GM23338 (cell line): Measurements from ENCODE around the gene CMTM6. TPM values are rescaled to one million over a fixed set of nuclear protein-coding genes. Genes with fewer than 3 reads are reported as not detected.

Experiments used
- ATAC-seq: fragments of 200-7000 bp; cut with Tn5 transposase; 3 replicates; pipeline ENCODE4 v1.9.1; 2020
- DNase-seq: peaks from one replicate; pipeline ENCODE4 v3.0.0-alpha.2; 2015; ENCODE audit warnings: low spot score
- H2AFZ ChIP-seq: fragments of 200-600 bp; sonication (generic); 2 replicates; pipeline ENCODE4 v1.8.0; 2016; ENCODE audit warnings: antibody characterized with exemption, mild to moderate bottlenecking, moderate library complexity
- H3F3A ChIP-seq: fragments of 200-600 bp; sonication (generic); replicated peaks from 2 replicates; pipeline ENCODE4 v1.8.0; 2017; ENCODE audit warnings: antibody characterized with exemption, mixed run types, low read depth
- H3K27ac ChIP-seq: fragments of 200-600 bp; sonication (generic); 2 replicates; pipeline ENCODE4 v1.6.1; 2016; ENCODE audit warnings: low read depth
- H3K27me3 ChIP-seq: fragments of 200-600 bp; sonication (generic); 2 replicates; pipeline ENCODE4 v1.8.0; 2016; ENCODE audit warnings: mild to moderate bottlenecking, mixed run types, moderate library complexity; ENCODE audit not compliant: insufficient read depth
- H3K36me3 ChIP-seq: fragments of 200-600 bp; sonication (generic); 2 replicates; pipeline ENCODE4 v1.8.0; 2016; ENCODE audit warnings: mild to moderate bottlenecking; ENCODE audit not compliant: insufficient read depth
- H3K4me1 ChIP-seq: fragments of 200-600 bp; sonication (generic); 2 replicates; pipeline ENCODE4 v1.8.0; 2016; ENCODE audit warnings: mild to moderate bottlenecking, moderate library complexity; ENCODE audit not compliant: insufficient read depth
- H3K4me2 ChIP-seq: fragments of 200-600 bp; sonication (generic); 2 replicates; pipeline ENCODE4 v1.7.1; 2017; ENCODE audit warnings: mixed run types
- H3K4me3 ChIP-seq: fragments of 200-600 bp; sonication (generic); 2 replicates; pipeline ENCODE4 v1.6.1; 2016; ENCODE audit warnings: mixed run types
- H3K79me2 ChIP-seq: fragments of 200-600 bp; sonication (generic); replicated peaks from 2 replicates; pipeline ENCODE4 v1.8.0; 2017; ENCODE audit warnings: mild to moderate bottlenecking; ENCODE audit not compliant: insufficient read depth
- H3K9me2 ChIP-seq: fragments of 200-600 bp; sonication (generic); 2 replicates; pipeline ENCODE4 v1.8.0; 2017; ENCODE audit not compliant: insufficient read depth
- H4K20me1 ChIP-seq: fragments of 200-600 bp; sonication (generic); replicated peaks from 2 replicates; pipeline ENCODE4 v1.8.0; 2017; ENCODE audit warnings: mild to moderate bottlenecking; ENCODE audit not compliant: insufficient read depth
- H3K27ac Mint-ChIP-seq: 2 replicates; pipeline ENCODE4 v1.8.0; 2020; ENCODE audit warnings: inconsistent platforms, mild to moderate bottlenecking, moderate library complexity, mixed read lengths
- H3K27me3 Mint-ChIP-seq: 3 replicates; pipeline ENCODE4 v1.8.0; 2022; ENCODE audit warnings: low read depth, mild to moderate bottlenecking, moderate library complexity, mixed read lengths, inconsistent platforms; ENCODE audit not compliant: insufficient read depth, poor library complexity
- H3K36me3 Mint-ChIP-seq: 3 replicates; pipeline ENCODE4 v1.8.0; 2021; ENCODE audit warnings: low read depth, mild to moderate bottlenecking, inconsistent platforms, moderate library complexity, mixed read lengths
- H3K4me1 Mint-ChIP-seq: 3 replicates; pipeline ENCODE4 v1.8.0; 2020; ENCODE audit warnings: mild to moderate bottlenecking, inconsistent platforms, mixed read lengths
- H3K4me3 Mint-ChIP-seq: 3 replicates; pipeline ENCODE4 v1.8.0; 2021; ENCODE audit warnings: moderate library complexity, mild to moderate bottlenecking, inconsistent platforms, mixed read lengths
- H3K9me3 Mint-ChIP-seq: 3 replicates; pipeline ENCODE4 v1.8.0; 2020; ENCODE audit warnings: moderate library complexity, mild to moderate bottlenecking, inconsistent platforms, mixed read lengths
- EZH2 ChIP-seq: fragments of 200-600 bp; sonication (generic); IDR thresholded peaks from one replicate; pipeline ENCODE4 v1.8.0; 2017; ENCODE audit warnings: antibody characterized with exemption, mild to moderate bottlenecking, low read depth; ENCODE audit not compliant: unreplicated experiment
- EZH2phosphoT487 ChIP-seq: fragments of 200-600 bp; sonication (generic); IDR thresholded peaks from one replicate; pipeline ENCODE4 v1.8.1; 2018; ENCODE audit warnings: antibody characterized with exemption; ENCODE audit not compliant: unreplicated experiment
- POLR2AphosphoS5 ChIP-seq: IDR thresholded peaks from 2 replicates; pipeline ENCODE4 v1.6.1; 2016; ENCODE audit warnings: antibody characterized with exemption, low read depth
- STAT1 ChIP-seq: IDR thresholded peaks from one replicate; pipeline ENCODE4 v1.6.1; 2016; ENCODE audit warnings: antibody characterized with exemption; ENCODE audit not compliant: unreplicated experiment
- ZNF114 ChIP-seq: fragments of 250-450 bp; sonication (Bioruptor Pico); IDR thresholded peaks from 2 replicates; pipeline ENCODE4 v1.5.0; 2020; ENCODE audit warnings: mild to moderate bottlenecking, moderate library complexity
- ZNF331 ChIP-seq: fragments of 250-450 bp; sonication (Bioruptor Pico); IDR thresholded peaks from 2 replicates; pipeline ENCODE4 v1.5.0; 2020; ENCODE audit warnings: low read depth, mild to moderate bottlenecking, moderate library complexity
- polyA plus RNA-seq: library from polyadenylated mRNA; unstranded; fragments of >200 nt; fragmentation: Nextera tagmentation; extraction: Ambion mirVana; gene quantifications from 2 replicates; pipeline ENCODE4 v1.2.1, GENCODE V29; 2016
- total RNA-seq: library from RNA; depleted of rRNA; stranded (reverse); fragments of >200 nt; shearing (Covaris generic); gene quantifications from 2 replicates; pipeline ENCODE4 v1.2.3, GENCODE V29; 2014
- TF ChIP-seq, protein P1 (sequence below), 2 experiments: fragments of 200-600 bp in 1 of 2; sonication (generic) in 1 of 2; conservative IDR thresholded peaks; 2 replicates each; pipeline versions ENCODE4 v1.5.1 to v1.6.1; 2016 to 2017; ENCODE audit warnings: antibody characterized with exemption in 2 of 2, low read depth in 2 of 2, mild to moderate bottlenecking in 2 of 2, moderate library complexity in 1 of 2
- TF ChIP-seq, protein P2 (sequence below): IDR thresholded peaks from one replicate; pipeline ENCODE4 v1.6.1; 2018; ENCODE audit warnings: antibody characterized with exemption; ENCODE audit not compliant: unreplicated experiment
- TF ChIP-seq, protein P3 (sequence below): fragments of 250-450 bp; sonication (Bioruptor Pico); IDR thresholded peaks from 2 replicates; pipeline ENCODE4 v1.5.0; 2020; ENCODE audit warnings: mild to moderate bottlenecking, moderate library complexity

The CMTM6 gene
- total and polyA plus RNA-seq, 2 experiments from 2014 or later = 42.3 to 123 TPM

DNA sequence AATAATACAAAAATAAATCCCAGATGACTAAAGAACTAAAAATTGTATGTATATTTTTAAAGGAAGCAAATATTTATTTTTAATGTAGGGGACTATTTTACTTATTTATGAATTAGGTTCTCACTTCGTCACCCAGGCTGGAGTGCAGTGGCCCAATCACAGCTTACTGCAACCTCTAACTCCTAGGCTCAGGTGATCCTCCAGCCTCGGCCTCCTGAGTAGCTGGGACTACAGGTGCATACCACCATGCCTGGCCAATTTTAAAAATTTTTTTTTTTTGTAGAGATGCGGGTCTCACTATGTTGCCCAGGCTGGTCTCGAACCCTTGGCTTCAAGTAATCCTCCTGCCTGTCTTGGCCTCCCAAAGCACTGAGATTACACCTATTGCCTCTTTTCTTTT is 68.4 kb downstream of the CMTM6 start:
- Mint-ChIP-seq H3K36me3 (no peaks in the 10 kb centered on the region; the same call in 2 of the 3 replicates), H3K4me3 (no peak overlapping the region), H3K27ac (no peak overlapping the region), H3K9me3 (no peaks in the 10 kb centered on the region), H3K4me1 (peaks cover 16% of the 10 kb centered on the region), H3K27me3 (peaks cover 5% of the 10 kb centered on the region)
- no peak overlapping the region for H3K27ac ChIP-seq
- ATAC-seq = no peak
- no peak overlapping the region for H3K4me3 ChIP-seq
- H2AFZ ChIP-seq = no peak overlapping the region
- no peaks in the 10 kb centered on the region for H3F3A ChIP-seq
- no peak for TF ChIP-seq ZNF114 (CRISPR knock-in tag)
- TF ChIP-seq, protein P1, sequence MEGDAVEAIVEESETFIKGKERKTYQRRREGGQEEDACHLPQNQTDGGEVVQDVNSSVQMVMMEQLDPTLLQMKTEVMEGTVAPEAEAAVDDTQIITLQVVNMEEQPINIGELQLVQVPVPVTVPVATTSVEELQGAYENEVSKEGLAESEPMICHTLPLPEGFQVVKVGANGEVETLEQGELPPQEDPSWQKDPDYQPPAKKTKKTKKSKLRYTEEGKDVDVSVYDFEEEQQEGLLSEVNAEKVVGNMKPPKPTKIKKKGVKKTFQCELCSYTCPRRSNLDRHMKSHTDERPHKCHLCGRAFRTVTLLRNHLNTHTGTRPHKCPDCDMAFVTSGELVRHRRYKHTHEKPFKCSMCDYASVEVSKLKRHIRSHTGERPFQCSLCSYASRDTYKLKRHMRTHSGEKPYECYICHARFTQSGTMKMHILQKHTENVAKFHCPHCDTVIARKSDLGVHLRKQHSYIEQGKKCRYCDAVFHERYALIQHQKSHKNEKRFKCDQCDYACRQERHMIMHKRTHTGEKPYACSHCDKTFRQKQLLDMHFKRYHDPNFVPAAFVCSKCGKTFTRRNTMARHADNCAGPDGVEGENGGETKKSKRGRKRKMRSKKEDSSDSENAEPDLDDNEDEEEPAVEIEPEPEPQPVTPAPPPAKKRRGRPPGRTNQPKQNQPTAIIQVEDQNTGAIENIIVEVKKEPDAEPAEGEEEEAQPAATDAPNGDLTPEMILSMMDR (conservative IDR thresholded peaks at IDR 0.05; ENCODE audit: low read depth in 2 of 2) = no peak
- TF ChIP-seq EZH2phosphoT487 = no peak
- no peak for TF ChIP-seq POLR2AphosphoS5
- no peak for TF ChIP-seq ZNF331 (CRISPR knock-in tag)
- TF ChIP-seq, protein P2, sequence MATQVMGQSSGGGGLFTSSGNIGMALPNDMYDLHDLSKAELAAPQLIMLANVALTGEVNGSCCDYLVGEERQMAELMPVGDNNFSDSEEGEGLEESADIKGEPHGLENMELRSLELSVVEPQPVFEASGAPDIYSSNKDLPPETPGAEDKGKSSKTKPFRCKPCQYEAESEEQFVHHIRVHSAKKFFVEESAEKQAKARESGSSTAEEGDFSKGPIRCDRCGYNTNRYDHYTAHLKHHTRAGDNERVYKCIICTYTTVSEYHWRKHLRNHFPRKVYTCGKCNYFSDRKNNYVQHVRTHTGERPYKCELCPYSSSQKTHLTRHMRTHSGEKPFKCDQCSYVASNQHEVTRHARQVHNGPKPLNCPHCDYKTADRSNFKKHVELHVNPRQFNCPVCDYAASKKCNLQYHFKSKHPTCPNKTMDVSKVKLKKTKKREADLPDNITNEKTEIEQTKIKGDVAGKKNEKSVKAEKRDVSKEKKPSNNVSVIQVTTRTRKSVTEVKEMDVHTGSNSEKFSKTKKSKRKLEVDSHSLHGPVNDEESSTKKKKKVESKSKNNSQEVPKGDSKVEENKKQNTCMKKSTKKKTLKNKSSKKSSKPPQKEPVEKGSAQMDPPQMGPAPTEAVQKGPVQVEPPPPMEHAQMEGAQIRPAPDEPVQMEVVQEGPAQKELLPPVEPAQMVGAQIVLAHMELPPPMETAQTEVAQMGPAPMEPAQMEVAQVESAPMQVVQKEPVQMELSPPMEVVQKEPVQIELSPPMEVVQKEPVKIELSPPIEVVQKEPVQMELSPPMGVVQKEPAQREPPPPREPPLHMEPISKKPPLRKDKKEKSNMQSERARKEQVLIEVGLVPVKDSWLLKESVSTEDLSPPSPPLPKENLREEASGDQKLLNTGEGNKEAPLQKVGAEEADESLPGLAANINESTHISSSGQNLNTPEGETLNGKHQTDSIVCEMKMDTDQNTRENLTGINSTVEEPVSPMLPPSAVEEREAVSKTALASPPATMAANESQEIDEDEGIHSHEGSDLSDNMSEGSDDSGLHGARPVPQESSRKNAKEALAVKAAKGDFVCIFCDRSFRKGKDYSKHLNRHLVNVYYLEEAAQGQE = no peak
- no peak for TF ChIP-seq STAT1
- TF ChIP-seq, protein P3, sequence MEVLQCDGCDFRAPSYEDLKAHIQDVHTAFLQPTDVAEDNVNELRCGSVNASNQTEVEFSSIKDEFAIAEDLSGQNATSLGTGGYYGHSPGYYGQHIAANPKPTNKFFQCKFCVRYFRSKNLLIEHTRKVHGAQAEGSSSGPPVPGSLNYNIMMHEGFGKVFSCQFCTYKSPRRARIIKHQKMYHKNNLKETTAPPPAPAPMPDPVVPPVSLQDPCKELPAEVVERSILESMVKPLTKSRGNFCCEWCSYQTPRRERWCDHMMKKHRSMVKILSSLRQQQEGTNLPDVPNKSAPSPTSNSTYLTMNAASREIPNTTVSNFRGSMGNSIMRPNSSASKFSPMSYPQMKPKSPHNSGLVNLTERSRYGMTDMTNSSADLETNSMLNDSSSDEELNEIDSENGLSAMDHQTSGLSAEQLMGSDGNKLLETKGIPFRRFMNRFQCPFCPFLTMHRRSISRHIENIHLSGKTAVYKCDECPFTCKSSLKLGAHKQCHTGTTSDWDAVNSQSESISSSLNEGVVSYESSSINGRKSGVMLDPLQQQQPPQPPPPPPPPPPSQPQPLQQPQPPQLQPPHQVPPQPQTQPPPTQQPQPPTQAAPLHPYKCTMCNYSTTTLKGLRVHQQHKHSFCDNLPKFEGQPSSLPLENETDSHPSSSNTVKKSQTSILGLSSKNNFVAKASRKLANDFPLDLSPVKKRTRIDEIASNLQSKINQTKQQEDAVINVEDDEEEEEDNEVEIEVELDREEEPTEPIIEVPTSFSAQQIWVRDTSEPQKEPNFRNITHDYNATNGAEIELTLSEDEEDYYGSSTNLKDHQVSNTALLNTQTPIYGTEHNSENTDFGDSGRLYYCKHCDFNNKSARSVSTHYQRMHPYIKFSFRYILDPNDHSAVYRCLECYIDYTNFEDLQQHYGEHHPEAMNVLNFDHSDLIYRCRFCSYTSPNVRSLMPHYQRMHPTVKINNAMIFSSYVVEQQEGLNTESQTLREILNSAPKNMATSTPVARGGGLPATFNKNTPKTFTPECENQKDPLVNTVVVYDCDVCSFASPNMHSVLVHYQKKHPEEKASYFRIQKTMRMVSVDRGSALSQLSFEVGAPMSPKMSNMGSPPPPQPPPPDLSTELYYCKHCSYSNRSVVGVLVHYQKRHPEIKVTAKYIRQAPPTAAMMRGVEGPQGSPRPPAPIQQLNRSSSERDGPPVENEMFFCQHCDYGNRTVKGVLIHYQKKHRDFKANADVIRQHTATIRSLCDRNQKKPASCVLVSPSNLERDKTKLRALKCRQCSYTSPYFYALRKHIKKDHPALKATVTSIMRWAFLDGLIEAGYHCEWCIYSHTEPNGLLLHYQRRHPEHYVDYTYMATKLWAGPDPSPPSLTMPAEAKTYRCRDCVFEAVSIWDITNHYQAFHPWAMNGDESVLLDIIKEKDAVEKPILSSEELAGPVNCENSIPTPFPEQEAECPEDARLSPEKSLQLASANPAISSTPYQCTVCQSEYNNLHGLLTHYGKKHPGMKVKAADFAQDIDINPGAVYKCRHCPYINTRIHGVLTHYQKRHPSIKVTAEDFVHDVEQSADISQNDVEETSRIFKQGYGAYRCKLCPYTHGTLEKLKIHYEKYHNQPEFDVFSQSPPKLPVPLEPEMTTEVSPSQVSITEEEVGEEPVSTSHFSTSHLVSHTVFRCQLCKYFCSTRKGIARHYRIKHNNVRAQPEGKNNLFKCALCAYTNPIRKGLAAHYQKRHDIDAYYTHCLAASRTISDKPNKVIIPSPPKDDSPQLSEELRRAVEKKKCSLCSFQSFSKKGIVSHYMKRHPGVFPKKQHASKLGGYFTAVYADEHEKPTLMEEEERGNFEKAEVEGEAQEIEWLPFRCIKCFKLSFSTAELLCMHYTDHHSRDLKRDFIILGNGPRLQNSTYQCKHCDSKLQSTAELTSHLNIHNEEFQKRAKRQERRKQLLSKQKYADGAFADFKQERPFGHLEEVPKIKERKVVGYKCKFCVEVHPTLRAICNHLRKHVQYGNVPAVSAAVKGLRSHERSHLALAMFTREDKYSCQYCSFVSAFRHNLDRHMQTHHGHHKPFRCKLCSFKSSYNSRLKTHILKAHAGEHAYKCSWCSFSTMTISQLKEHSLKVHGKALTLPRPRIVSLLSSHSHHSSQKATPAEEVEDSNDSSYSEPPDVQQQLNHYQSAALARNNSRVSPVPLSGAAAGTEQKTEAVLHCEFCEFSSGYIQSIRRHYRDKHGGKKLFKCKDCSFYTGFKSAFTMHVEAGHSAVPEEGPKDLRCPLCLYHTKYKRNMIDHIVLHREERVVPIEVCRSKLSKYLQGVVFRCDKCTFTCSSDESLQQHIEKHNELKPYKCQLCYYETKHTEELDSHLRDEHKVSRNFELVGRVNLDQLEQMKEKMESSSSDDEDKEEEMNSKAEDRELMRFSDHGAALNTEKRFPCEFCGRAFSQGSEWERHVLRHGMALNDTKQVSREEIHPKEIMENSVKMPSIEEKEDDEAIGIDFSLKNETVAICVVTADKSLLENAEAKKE = no peak
- TF ChIP-seq EZH2 = no peak
- H3K36me3 ChIP-seq = no peaks in the 10 kb centered on the region
- DNase-seq = no peak
- no peak overlapping the region for H3K4me2 ChIP-seq
- H3K79me2 ChIP-seq = peaks cover 20% of the 10 kb centered on the region
- no peaks in the 10 kb centered on the region for H3K27me3 ChIP-seq
- H4K20me1 ChIP-seq = no peaks in the 10 kb centered on the region; the same call in 1 of the 2 replicates
- no peaks in the 10 kb centered on the region for H3K9me2 ChIP-seq
- peaks cover 7% of the 10 kb centered on the region; the same call in 1 of the 2 replicates for H3K4me1 ChIP-seq
